Activated B cell treated with CpG ODN at 0.5 μM for 24 hours (primary cell): ENCODE measurements around the gene NKAIN2. TPM values are rescaled to one million over a fixed set of nuclear protein-coding genes. Genes with fewer than 3 reads are reported as not detected.
"Not testable (repeated sequence)": the region's sequence is repeated elsewhere in the genome, so short reads cannot be mapped to it uniquely, and the experiment has no call there.

ENCODE experiments used
- ATAC-seq: fragments of 200-7000 bp; cut with Tn5 transposase; one replicate; pipeline ENCODE4 v1.10.0; 2021; ENCODE audit warnings: low read depth, mild to moderate bottlenecking, moderate library complexity
- CTCF ChIA-PET: fragments of 350-600 bp; sonication (Branson Sonifier 250); formaldehyde crosslinking; loops from one replicate; lab custom pipeline; 2021; ENCODE audit warnings: antibody characterized with exemption; lab: Charles Lee
- POLR2A ChIA-PET: fragments of 350-600 bp; sonication (Branson Sonifier 250); formaldehyde crosslinking; loops from one replicate; lab custom pipeline; 2021; ENCODE audit warnings: antibody characterized with exemption; lab: Charles Lee
- DNase-seq: peaks from one replicate; pipeline ENCODE4 v3.0.0; 2022
- H3K27ac Mint-ChIP-seq: one replicate; pipeline ENCODE4 v1.8.0; 2020; ENCODE audit warnings: mixed read lengths
- H3K27me3 Mint-ChIP-seq: one replicate; pipeline ENCODE4 v1.8.0; 2021; ENCODE audit warnings: mixed read lengths
- H3K36me3 Mint-ChIP-seq: one replicate; pipeline ENCODE4 v1.8.0; 2021; ENCODE audit warnings: low read depth, mixed read lengths
- H3K4me1 Mint-ChIP-seq: one replicate; pipeline ENCODE4 v1.8.0; 2021; ENCODE audit warnings: mixed read lengths
- H3K4me3 Mint-ChIP-seq: one replicate; pipeline ENCODE4 v1.8.0; 2020; ENCODE audit warnings: mild to moderate bottlenecking, mixed read lengths
- H3K9me3 Mint-ChIP-seq: one replicate; pipeline ENCODE4 v1.8.0; 2020; ENCODE audit warnings: mixed read lengths
- CTCF ChIP-seq: fragments of 200-600 bp; IDR thresholded peaks from one replicate; pipeline ENCODE4 v1.8.0; 2022; ENCODE audit warnings: antibody characterized with exemption, mild to moderate bottlenecking
- intact Hi-C: fragments of 100-400 bp; cut with micrococcal nuclease; formaldehyde crosslinking; loops from one replicate; pipeline ENCODE4 v1.15.1; 2024
- total RNA-seq: library from RNA; stranded (reverse); gene quantifications from 2 replicates; pipeline ENCODE4 v1.2.3, GENCODE V29; 2022

Gene NKAIN2
- total RNA-seq, 1 donor from 2014 or later, result not detected

DNA sequence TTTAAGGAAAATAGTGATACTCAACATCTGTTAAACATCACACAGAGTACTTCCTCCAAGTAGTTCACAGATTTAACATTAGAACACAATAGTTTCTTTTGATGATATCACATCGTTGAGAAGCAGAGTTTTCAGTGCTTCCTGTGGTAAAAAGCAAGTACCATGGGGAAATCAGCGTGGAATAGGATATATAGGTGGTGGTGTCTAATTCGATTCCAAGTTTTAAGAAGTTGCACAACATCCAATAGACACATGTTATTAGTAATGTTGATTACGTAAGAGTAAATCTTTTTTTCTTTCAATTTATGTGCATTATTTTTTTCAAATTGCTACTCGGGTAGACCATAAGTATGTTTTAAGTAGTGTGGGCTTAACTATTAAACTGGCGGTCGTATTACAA lies 360.7 kb downstream of the NKAIN2 start:
- Mint-ChIP-seq H3K4me3 (no peak overlapping the region), H3K36me3 (no peaks in the 10 kb centered on the region), H3K27ac (no peak overlapping the region), H3K27me3 (no peaks in the 10 kb centered on the region), H3K9me3 (peaks cover 5% of the 10 kb centered on the region), H3K4me1 (no peaks in the 10 kb centered on the region)
- POLR2A ChIA-PET, result no interaction called here
- no peak for DNase-seq
- ATAC-seq, result no peak
- CTCF ChIA-PET, result no interaction called here
- intact Hi-C loops, result no loop called here
- no peak for TF ChIP-seq CTCF

GRCh38 chr6:124167249-124167648 lies 363.6 kb downstream of the NKAIN2 start:
- H3K4me3 Mint-ChIP-seq, intact Hi-C loops, H3K4me1 Mint-ChIP-seq, H3K9me3 Mint-ChIP-seq, DNase-seq, H3K36me3 Mint-ChIP-seq, H3K27ac Mint-ChIP-seq, CTCF ChIA-PET, ATAC-seq, POLR2A ChIA-PET, H3K27me3 Mint-ChIP-seq: not testable (repeated sequence)

- Mint-ChIP-seq H3K36me3 (no peaks in the 10 kb centered on the region), H3K27me3 (no peaks in the 10 kb centered on the region), H3K9me3 (peaks cover 4% of the 10 kb centered on the region), H3K27ac (no peak overlapping the region), H3K4me1 (no peaks in the 10 kb centered on the region), H3K4me3 (no peak overlapping the region)
- ATAC-seq (no peak), DNase-seq (no peak)
- POLR2A ChIA-PET, result no interaction called here
- TF ChIP-seq CTCF, result no peak
- intact Hi-C loops, result no loop called here
- CTCF ChIA-PET, result no interaction called here
Measured at GRCh38 chr6:124190256-124190655, 386.6 kb downstream of the NKAIN2 start.

GRCh38 chr6:124193132-124193531 lies 389.5 kb downstream of the NKAIN2 start:
- Mint-ChIP-seq H3K4me3 (no peak overlapping the region), H3K36me3 (no peaks in the 10 kb centered on the region)

DNA sequence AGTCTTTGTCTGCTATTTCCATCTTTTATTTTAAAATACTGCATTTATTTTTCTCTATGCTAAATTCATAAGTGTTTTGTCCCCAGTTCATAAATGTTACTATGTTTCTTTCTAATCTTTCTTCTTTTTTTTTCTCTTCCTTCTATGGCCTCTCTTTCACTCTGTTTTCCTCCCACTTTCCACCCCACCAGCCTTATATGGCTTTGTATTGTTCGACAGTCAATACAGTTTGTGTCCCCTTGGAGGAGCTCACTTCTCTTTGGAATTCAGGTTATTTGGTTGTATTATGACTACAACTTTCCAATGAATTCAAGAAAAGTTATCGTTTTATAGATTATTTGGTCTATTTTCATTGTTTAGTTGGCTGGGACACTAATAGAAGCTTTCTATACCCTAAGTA lies 393.5 kb downstream of the NKAIN2 start:
- H3K9me3 Mint-ChIP-seq, result no peaks in the 10 kb centered on the region
- no peak for TF ChIP-seq CTCF
- H3K27me3 Mint-ChIP-seq, result no peaks in the 10 kb centered on the region
- intact Hi-C loops, result no loop called here
- H3K4me3 Mint-ChIP-seq, result no peak overlapping the region
- no peak for DNase-seq
- ChIA-PET POLR2A (no interaction called here), CTCF (no interaction called here)
- ATAC-seq, result no peak
- H3K4me1 Mint-ChIP-seq, result no peaks in the 10 kb centered on the region
- H3K27ac Mint-ChIP-seq, result no peak overlapping the region
- H3K36me3 Mint-ChIP-seq, result no peaks in the 10 kb centered on the region

More at GRCh38 chr6:124193132-124193531, 389.5 kb downstream of the NKAIN2 start:
- no peaks in the 10 kb centered on the region for H3K27me3 Mint-ChIP-seq
- no peaks in the 10 kb centered on the region for H3K4me1 Mint-ChIP-seq
- DNase-seq, result no peak
- no peak for ATAC-seq
- no peak for TF ChIP-seq CTCF
- intact Hi-C loops, result no loop called here
- ChIA-PET CTCF (no interaction called here), POLR2A (no interaction called here)
- H3K27ac Mint-ChIP-seq, result no peak overlapping the region
- peaks cover 2% of the 10 kb centered on the region for H3K9me3 Mint-ChIP-seq

DNA sequence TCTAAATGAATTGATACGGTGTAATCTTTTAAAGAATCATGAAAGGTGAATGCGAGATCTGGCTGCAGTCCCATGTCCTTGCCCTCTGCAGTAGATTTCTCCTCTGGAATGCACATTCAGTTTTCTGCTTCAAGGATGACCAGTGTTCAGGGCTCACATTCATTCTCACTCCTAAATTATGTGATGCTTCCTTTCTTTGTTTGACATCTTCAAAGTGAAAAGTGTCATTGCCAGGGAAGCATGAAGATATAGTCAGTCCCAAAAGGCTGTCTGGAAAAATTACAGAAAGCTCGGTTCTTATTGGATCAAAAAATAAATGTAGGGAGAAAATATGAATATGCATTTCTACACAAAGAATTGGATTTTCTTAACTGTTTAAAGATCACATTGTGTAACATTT lies 395.6 kb downstream of the NKAIN2 start:
- ChIA-PET CTCF (no interaction called here), POLR2A (no interaction called here)
- intact Hi-C loops, result no loop called here

More for the DNA sequence above, 395.6 kb downstream of the NKAIN2 start:
- Mint-ChIP-seq H3K36me3 (no peaks in the 10 kb centered on the region), H3K27me3 (no peaks in the 10 kb centered on the region), H3K4me1 (no peaks in the 10 kb centered on the region), H3K27ac (no peak overlapping the region), H3K4me3 (no peak overlapping the region), H3K9me3 (peaks cover 2% of the 10 kb centered on the region)
- DNase-seq, result no peak
- no peak for TF ChIP-seq CTCF
- ATAC-seq, result no peak
